ENCODE data around the gene TMOD1. TPM values are rescaled to one million over a fixed set of nuclear protein-coding genes. Genes with fewer than 3 reads are reported as not detected.

TMOD1 gene
- total RNA-seq (2013; cell fraction: nucleolus; rRNA removed): 33.9 and 37.2 TPM in 2 replicates
- total RNA-seq (2014; rRNA removed) (8.4 and 8.5 TPM in 2 replicates), total RNA-seq (2014; rRNA removed; fragmentation: Illumina TruSeq; extraction: Trizol) (13.9 and 15.0 TPM in 2 replicates), total RNA-seq (2021) (28.4 and 29.0 TPM in 2 replicates), polyA plus RNA-seq (2011; rRNA removed) (4.0 and 4.9 TPM in 2 replicates), polyA plus RNA-seq (2014; fragmentation: Illumina TruSeq; extraction: Trizol) (31.3 and 38.8 TPM in 2 replicates), polyA plus RNA-seq (2014; fragmentation: Nextera tagmentation; extraction: Ambion mirVana) (10 to 100 TPM; 11.1 to 16.9 TPM), polyA plus RNA-seq (2014; rRNA removed) (13.2 and 13.3 TPM in 2 replicates), polyA plus RNA-seq (2016; fragmentation: Nextera tagmentation; extraction: Ambion mirVana) (10 to 100 TPM; 27.7 to 44.1 TPM), polyA minus RNA-seq (2011; rRNA and poly(A)+ RNA removed) (2.9 and 3.7 TPM in 2 replicates), Bru-seq, nascent RNA (percentile 83 among the genes with signal in this experiment), BruChase-seq, experiment 1, labeled RNA remaining after a 6-hour chase (percentile 83 among the genes with signal in this experiment), BruChase-seq, experiment 2, labeled RNA remaining after a 2-hour chase (percentile 78 among the genes with signal in this experiment)
- polyA plus RNA-seq (2011; ENCODE audit: low read depth): 18.8 TPM
- 3.9 and 5.9 TPM in 2 replicates for polyA plus RNA-seq (2011; cell fraction: cytosol; rRNA removed)
- polyA plus RNA-seq (2011; cell fraction: nucleus; rRNA removed): 5.2 and 5.5 TPM in 2 replicates
- polyA plus RNA-seq (2012): 20.5 and 27.3 TPM in 2 replicates
- polyA minus RNA-seq (2011; cell fraction: cytosol; rRNA and poly(A)+ RNA removed): 3.2 and 3.7 TPM in 2 replicates
- 1.2 and 2.2 TPM in 2 replicates for polyA minus RNA-seq (2011; cell fraction: nucleus; rRNA and poly(A)+ RNA removed)
- long read RNA-seq, experiment 1, partial matches to known transcripts: 0 of 3 reads
- long read RNA-seq, experiment 1, other reads (novel, unspliced or antisense): 0 of 3 reads
- long read RNA-seq, experiment 2, transcript TMOD1-201 (10 exons, 3,343 nt): major isoform, 21 of 28 reads
- long read RNA-seq, experiment 2, partial matches to known transcripts: 2 of 28 reads
- long read RNA-seq, experiment 2, other reads (novel, unspliced or antisense): 5 of 28 reads

DNA sequence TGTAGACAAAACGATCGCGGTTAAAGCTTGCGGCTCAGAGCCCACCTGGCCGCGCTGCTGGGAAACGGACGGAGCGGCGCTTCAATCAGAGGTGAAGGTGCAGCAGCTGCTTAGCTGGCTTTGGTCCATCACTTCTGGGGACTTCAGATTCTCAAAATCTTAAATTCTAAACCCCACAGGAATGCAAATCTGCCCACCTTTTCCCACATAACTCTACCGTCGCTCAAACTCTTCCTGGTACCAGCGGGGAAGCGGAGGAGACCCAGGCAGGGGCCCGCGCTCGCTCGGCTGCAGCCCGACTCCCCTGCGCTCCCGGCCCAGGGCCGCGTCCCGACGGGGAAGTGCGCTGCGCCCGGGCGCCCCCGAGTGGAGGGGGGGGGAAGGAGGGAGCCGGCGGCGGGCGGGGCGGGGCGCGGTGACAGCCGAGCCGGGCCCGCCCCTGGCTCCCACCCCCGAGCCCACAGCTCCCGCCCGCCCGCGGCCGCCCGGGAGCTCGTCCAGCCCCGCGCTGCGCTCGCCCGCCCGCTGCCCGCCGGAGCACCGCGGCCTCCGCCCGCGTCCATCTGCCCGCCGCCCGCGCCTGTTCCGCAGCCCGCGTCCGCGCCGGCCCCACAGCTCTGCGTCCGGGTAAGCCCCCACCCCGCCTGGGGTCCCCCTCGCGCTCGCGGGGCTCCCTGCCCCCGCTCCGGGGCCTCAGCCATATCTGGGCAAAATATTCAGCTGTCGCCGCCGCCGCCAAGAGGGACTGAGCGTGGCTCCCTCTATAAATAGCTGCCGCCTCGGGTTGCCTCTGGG is at the start of gene TMOD1:
TSS of gene TMOD1 (plus strand) at position 490 of the 795 bp plus-strand sequence. CDS start 22,523 bp downstream, outside the sequence.
- RAD21 ChIA-PET (ENCODE audit: unreplicated experiment): interaction anchor here (0.7 to 6.1 kb wide), 25 partner anchors 9 to 645 kb away, joined by 3 to 144 read pairs (median 6); partner anchors contain the start of genes NCBP1, TDRD7 and TSTD2
- TF ChIP-seq MYB (IDR thresholded peaks at IDR 0.05; ENCODE audit: borderline replicate concordance, low read depth, low read length): no peak
- TF ChIP-seq ZZZ3 (IDR thresholded peaks at IDR 0.05; ENCODE audit: control insufficient read depth, insufficient read length, low read depth): no peak
- no peak for TF ChIP-seq NFYB (IDR thresholded peaks at IDR 0.05; ENCODE audit: insufficient read depth, low read depth, low read length)
- no peak for TF ChIP-seq HDGF (IDR thresholded peaks at IDR 0.05)
- TF ChIP-seq NFXL1 (IDR thresholded peaks at IDR 0.05; ENCODE audit: borderline replicate concordance): no peak
- no peak for TF ChIP-seq STAT1 (conservative IDR thresholded peaks at IDR 0.05)
- TF ChIP-seq, protein P1, sequence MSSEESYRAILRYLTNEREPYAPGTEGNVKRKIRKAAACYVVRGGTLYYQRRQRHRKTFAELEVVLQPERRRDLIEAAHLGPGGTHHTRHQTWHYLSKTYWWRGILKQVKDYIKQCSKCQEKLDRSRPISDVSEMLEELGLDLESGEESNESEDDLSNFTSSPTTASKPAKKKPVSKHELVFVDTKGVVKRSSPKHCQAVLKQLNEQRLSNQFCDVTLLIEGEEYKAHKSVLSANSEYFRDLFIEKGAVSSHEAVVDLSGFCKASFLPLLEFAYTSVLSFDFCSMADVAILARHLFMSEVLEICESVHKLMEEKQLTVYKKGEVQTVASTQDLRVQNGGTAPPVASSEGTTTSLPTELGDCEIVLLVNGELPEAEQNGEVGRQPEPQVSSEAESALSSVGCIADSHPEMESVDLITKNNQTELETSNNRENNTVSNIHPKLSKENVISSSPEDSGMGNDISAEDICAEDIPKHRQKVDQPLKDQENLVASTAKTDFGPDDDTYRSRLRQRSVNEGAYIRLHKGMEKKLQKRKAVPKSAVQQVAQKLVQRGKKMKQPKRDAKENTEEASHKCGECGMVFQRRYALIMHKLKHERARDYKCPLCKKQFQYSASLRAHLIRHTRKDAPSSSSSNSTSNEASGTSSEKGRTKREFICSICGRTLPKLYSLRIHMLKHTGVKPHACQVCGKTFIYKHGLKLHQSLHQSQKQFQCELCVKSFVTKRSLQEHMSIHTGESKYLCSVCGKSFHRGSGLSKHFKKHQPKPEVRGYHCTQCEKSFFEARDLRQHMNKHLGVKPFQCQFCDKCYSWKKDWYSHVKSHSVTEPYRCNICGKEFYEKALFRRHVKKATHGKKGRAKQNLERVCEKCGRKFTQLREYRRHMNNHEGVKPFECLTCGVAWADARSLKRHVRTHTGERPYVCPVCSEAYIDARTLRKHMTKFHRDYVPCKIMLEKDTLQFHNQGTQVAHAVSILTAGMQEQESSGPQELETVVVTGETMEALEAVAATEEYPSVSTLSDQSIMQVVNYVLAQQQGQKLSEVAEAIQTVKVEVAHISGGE (CRISPR knock-in tag; IDR thresholded peaks at IDR 0.05): no peak
- no peak for TF ChIP-seq CHD4 (IDR thresholded peaks at IDR 0.05)
- TF ChIP-seq POU2F2 (IDR thresholded peaks at IDR 0.05; ENCODE audit: borderline replicate concordance, low read depth, low read length): 0 out of 3 replicates have a peak, but pooled peaks have one; percentile 16
- no peak for TF ChIP-seq MXI1 (IDR thresholded peaks at IDR 0.05; ENCODE audit: low read depth, low read length)
- TF ChIP-seq MTA3 (IDR thresholded peaks at IDR 0.05; ENCODE audit: borderline replicate concordance, low read length): no peak
- TF ChIP-seq CBX5 (IDR thresholded peaks at IDR 0.05; ENCODE audit: low read depth): no peak
- no peak for TF ChIP-seq MTA2 (IDR thresholded peaks at IDR 0.05; ENCODE audit: low read depth)
- no peak for TF ChIP-seq YBX1 (IDR thresholded peaks at IDR 0.05)
- TF ChIP-seq SRF (IDR thresholded peaks at IDR 0.05; ENCODE audit: low read depth in 2 of 2, low read length in 2 of 2): 0 out of 4 replicates have a peak, but pooled peaks of 1 of the 2 experiments have one; percentile 9
- TF ChIP-seq FOS (IDR thresholded peaks at IDR 0.05; ENCODE audit: borderline replicate concordance, extremely low read depth, insufficient read length): no peak

More for the DNA sequence above, at the start of gene TMOD1:
- Histone ChIP-seq H3K27me3 (replicated peaks in 1 of 2; ENCODE audit: control insufficient read depth in 2 of 2, insufficient read depth in 2 of 2, low read length in 1 of 2) (no peaks in the 10 kb centered on the region), H3K4me2 (ENCODE audit: control insufficient read depth, insufficient read depth) (peak within 1 kb of the TSS; percentile 97), H3K79me2 (ENCODE audit: control insufficient read depth, insufficient read depth, low read length) (peaks cover 44% of the 10 kb centered on the region), H3K4me3 (peak within 1 kb of the TSS; percentile 86), H3K4me1 (ENCODE audit: control insufficient read depth, insufficient read depth, low read length) (peaks cover 28% of the 10 kb centered on the region), H3K9me3 (replicated peaks; ENCODE audit: control insufficient read depth, insufficient read depth, low read length) (no peaks in the 10 kb centered on the region), H3K27ac (ENCODE audit: control insufficient read depth, insufficient read depth) (peak within 1 kb of the TSS; percentile 70), H2AFZ (ENCODE audit: control insufficient read depth, low read depth, low read length) (peak within 1 kb of the TSS; percentile 87), H3K9ac (ENCODE audit: control insufficient read depth, insufficient read depth, low read length) (peak within 1 kb of the TSS; percentile 78), H3K36me3 (ENCODE audit: control insufficient read depth in 2 of 2, insufficient read depth in 2 of 2, low read length in 1 of 2) (no peaks in the 10 kb centered on the region; a peak in 1 of 4 replicates), H4K20me1 (ENCODE audit: control insufficient read depth, insufficient read depth) (no peaks in the 10 kb centered on the region)
- SMC1A ChIA-PET (ENCODE audit: uncharacterized antibody, unreplicated experiment): interaction anchor here (0.6 to 8.6 kb wide), 17 partner anchors 10 to 115 kb away, joined by 3 to 144 read pairs (median 10); no protein-coding TSS in a partner anchor
- in situ Hi-C loops (cut with MboI) (loop anchor here (10.0 kb wide), 1 partner anchor 1087 kb away; the partner anchor contains the start of gene ZNF367), intact Hi-C loops (cut with micrococcal nuclease; ENCODE audit: unreplicated experiment) (loop anchor here (2.0 to 10.0 kb wide), 3 partner anchors 33 to 93 kb away; partner anchors contain the start of gene TDRD7)
- CTCF ChIA-PET: interaction anchor here (0.8 to 8.9 kb wide), 26 partner anchors 9 to 645 kb away, joined by 3 to 247 read pairs (median 6); partner anchors contain the start of genes NCBP1, TDRD7 and TSTD2
- no TSS peak for BruUV-seq (replicated peaks)
- WGBS (ENCODE audit: insufficient coverage, insufficient replicate concordance, low lambda C conversion rate, missing lambda C conversion rate): under 1% methylated on average over 36 of the region's 87 CpGs
- DNase-seq (ENCODE audit: low read depth, low spot score) (no peak), ATAC-seq (peak; percentile 73), FAIRE-seq (no peak)
- POLR2A ChIA-PET: interaction anchor here (0.6 to 5.0 kb wide), 17 partner anchors 10 to 132 kb away, joined by 3 to 35 read pairs (median 4); partner anchors contain the start of genes NCBP1 and TSTD2
